ENCODE results near the gene MPL.

MPL gene

DNA sequence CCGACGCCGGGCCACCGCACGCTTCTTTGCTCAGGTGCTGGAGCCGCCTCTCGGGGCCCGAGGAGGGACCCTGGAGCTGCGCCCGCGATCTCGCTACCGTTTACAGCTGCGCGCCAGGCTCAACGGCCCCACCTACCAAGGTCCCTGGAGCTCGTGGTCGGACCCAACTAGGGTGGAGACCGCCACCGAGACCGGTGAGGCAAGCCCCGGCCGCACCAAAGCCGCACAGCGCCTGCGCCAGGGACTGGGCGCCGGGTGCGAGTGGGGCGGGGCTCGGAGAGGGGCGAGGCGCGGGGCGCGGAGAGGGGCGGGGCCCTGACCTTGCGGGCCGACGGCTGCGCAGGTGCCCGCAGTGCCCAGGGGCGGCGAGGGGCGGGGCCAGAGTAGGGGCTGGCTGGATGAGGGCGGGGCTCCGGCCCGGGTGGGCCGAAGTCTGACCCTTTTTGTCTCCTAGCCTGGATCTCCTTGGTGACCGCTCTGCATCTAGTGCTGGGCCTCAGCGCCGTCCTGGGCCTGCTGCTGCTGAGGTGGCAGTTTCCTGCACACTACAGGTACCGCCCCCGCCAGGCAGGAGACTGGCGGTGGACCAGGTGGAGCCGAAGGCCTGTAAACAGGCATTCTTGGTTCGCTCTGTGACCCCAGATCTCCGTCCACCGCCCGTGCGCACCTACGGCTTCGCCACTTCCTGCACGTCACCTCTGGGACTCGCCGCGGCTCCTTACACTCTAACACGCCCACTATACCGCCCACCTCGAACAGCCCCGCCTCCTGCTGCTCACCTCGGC is 11.4 kb downstream of the MPL start:
- Histone ChIP-seq H3K4me1 (ENCODE audit: control insufficient read depth, insufficient read depth, low read length) (peaks cover 30% of the 10 kb centered on the region), H3K9ac (ENCODE audit: low read length) (peak overlapping the region; percentile 77), H3K4me3 (ENCODE audit: low read length) (peak overlapping the region; percentile 75), H3K9me3 (ENCODE audit: control insufficient read depth, low read length) (no peaks in the 10 kb centered on the region), H3K27me3 (replicated peaks; ENCODE audit: control insufficient read depth, insufficient read depth, low read length) (no peaks in the 10 kb centered on the region), H3K36me3 (ENCODE audit: control insufficient read depth, insufficient read depth, low read length, severe bottlenecking) (no peaks in the 10 kb centered on the region)
- DNase-seq (ENCODE audit: low read depth) = peak; percentile 55

- H3K4me3 ChIP-seq (ENCODE audit: low read length) = peak overlapping the region; percentile 75
- H3K36me3 ChIP-seq (ENCODE audit: control insufficient read depth, insufficient read depth, low read length, severe bottlenecking) = no peaks in the 10 kb centered on the region
- H3K27me3 ChIP-seq (replicated peaks; ENCODE audit: control insufficient read depth, insufficient read depth, low read length) = no peaks in the 10 kb centered on the region
- DNase-seq (ENCODE audit: low read depth) = no peak
- peaks cover 22% of the 10 kb centered on the region for H3K4me1 ChIP-seq (ENCODE audit: control insufficient read depth, insufficient read depth, low read length)
- H3K9ac ChIP-seq (ENCODE audit: low read length) = peak overlapping the region; percentile 77
- no peaks in the 10 kb centered on the region for H3K9me3 ChIP-seq (ENCODE audit: control insufficient read depth, low read length)
Observed at GRCh38 chr1:43349594-43350306, 12.1 kb downstream of the MPL start.

DNA sequence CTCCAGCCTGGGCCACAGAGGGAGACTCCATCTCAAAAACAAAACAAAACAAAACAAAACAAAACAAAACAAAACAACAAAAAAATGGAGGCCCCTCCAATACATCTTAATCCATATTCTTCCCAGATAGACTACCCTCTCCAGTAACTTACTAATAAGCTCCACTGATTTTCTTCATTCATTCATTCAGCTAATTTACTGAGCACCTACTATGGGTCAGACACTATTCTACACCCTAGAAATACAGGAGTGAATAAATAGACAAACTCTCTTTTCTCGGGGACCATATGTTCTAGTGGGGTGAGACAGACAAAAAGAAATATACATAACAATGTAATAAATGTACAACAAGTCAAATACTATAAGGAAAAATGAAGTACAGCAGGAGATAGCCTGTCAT is 13.4 kb downstream of the MPL start:
- Histone ChIP-seq H3K9me3 (ENCODE audit: control insufficient read depth, low read length) (no peaks in the 10 kb centered on the region), H3K9ac (ENCODE audit: low read length) (no peak overlapping the region), H3K4me3 (ENCODE audit: low read length) (no peak overlapping the region), H3K4me1 (ENCODE audit: control insufficient read depth, insufficient read depth, low read length) (peaks cover 10% of the 10 kb centered on the region), H3K36me3 (ENCODE audit: control insufficient read depth, insufficient read depth, low read length, severe bottlenecking) (no peaks in the 10 kb centered on the region), H3K27me3 (replicated peaks; ENCODE audit: control insufficient read depth, insufficient read depth, low read length) (no peaks in the 10 kb centered on the region)
- no peak for DNase-seq (ENCODE audit: low read depth)

- Histone ChIP-seq H3K27me3 (replicated peaks; ENCODE audit: control insufficient read depth, insufficient read depth, low read length) (no peaks in the 10 kb centered on the region), H3K36me3 (ENCODE audit: control insufficient read depth, insufficient read depth, low read length, severe bottlenecking) (no peaks in the 10 kb centered on the region), H3K9me3 (ENCODE audit: control insufficient read depth, low read length) (no peaks in the 10 kb centered on the region), H3K4me3 (ENCODE audit: low read length) (no peak overlapping the region), H3K9ac (ENCODE audit: low read length) (no peak overlapping the region), H3K4me1 (ENCODE audit: control insufficient read depth, insufficient read depth, low read length) (peaks cover 9% of the 10 kb centered on the region)
- no peak for DNase-seq (ENCODE audit: low read depth)
Observed at GRCh38 chr1:43351421-43352350, 14.1 kb downstream of the MPL start.

DNA sequence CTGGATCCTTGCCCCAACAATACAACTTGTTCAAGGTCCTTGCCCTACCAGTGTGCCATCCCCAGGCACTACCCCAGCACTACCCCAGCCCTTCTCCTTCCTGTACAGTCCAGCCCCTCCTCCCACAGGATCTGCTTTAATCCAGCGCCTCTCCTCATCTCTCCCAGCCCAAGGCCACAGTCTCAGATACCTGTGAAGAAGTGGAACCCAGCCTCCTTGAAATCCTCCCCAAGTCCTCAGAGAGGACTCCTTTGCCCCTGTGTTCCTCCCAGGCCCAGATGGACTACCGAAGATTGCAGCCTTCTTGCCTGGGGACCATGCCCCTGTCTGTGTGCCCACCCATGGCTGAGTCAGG is 14.7 kb downstream of the MPL start:
- DNase-seq (ENCODE audit: low read depth) = no peak
- H3K9me3 ChIP-seq (ENCODE audit: control insufficient read depth, low read length) = no peaks in the 10 kb centered on the region
- H3K4me3 ChIP-seq (ENCODE audit: low read length) = no peak overlapping the region
- H3K4me1 ChIP-seq (ENCODE audit: control insufficient read depth, insufficient read depth, low read length) = peaks cover 9% of the 10 kb centered on the region
- H3K9ac ChIP-seq (ENCODE audit: low read length) = no peak overlapping the region
- no peaks in the 10 kb centered on the region for H3K27me3 ChIP-seq (replicated peaks; ENCODE audit: control insufficient read depth, insufficient read depth, low read length)
- no peaks in the 10 kb centered on the region for H3K36me3 ChIP-seq (ENCODE audit: control insufficient read depth, insufficient read depth, low read length, severe bottlenecking)

GRCh38 chr1:43352881-43353280 is 15.3 kb downstream of the MPL start:
- no peak for DNase-seq (ENCODE audit: low read depth)
- Histone ChIP-seq H3K9ac (ENCODE audit: low read length) (no peak overlapping the region), H3K4me1 (ENCODE audit: control insufficient read depth, insufficient read depth, low read length) (peaks cover 12% of the 10 kb centered on the region), H3K4me3 (ENCODE audit: low read length) (no peak overlapping the region), H3K27me3 (replicated peaks; ENCODE audit: control insufficient read depth, insufficient read depth, low read length) (no peaks in the 10 kb centered on the region), H3K36me3 (ENCODE audit: control insufficient read depth, insufficient read depth, low read length, severe bottlenecking) (no peaks in the 10 kb centered on the region), H3K9me3 (ENCODE audit: control insufficient read depth, low read length) (no peaks in the 10 kb centered on the region)

GRCh38 chr1:43354471-43354870 is 16.9 kb downstream of the MPL start:
- no peaks in the 10 kb centered on the region for H3K27me3 ChIP-seq (replicated peaks; ENCODE audit: control insufficient read depth, insufficient read depth, low read length)
- H3K4me3 ChIP-seq (ENCODE audit: low read length) = no peak overlapping the region
- peaks cover 12% of the 10 kb centered on the region for H3K4me1 ChIP-seq (ENCODE audit: control insufficient read depth, insufficient read depth, low read length)
- no peaks in the 10 kb centered on the region for H3K36me3 ChIP-seq (ENCODE audit: control insufficient read depth, insufficient read depth, low read length, severe bottlenecking)
- no peaks in the 10 kb centered on the region for H3K9me3 ChIP-seq (ENCODE audit: control insufficient read depth, low read length)
- no peak overlapping the region for H3K9ac ChIP-seq (ENCODE audit: low read length)
- DNase-seq (ENCODE audit: low read depth) = no peak

- no peak for DNase-seq (ENCODE audit: low read depth)
- no peak overlapping the region for H3K9ac ChIP-seq (ENCODE audit: low read length)
- H3K4me1 ChIP-seq (ENCODE audit: control insufficient read depth, insufficient read depth, low read length) = peaks cover 8% of the 10 kb centered on the region
- no peaks in the 10 kb centered on the region for H3K36me3 ChIP-seq (ENCODE audit: control insufficient read depth, insufficient read depth, low read length, severe bottlenecking)
- no peaks in the 10 kb centered on the region for H3K9me3 ChIP-seq (ENCODE audit: control insufficient read depth, low read length)
- no peaks in the 10 kb centered on the region for H3K27me3 ChIP-seq (replicated peaks; ENCODE audit: control insufficient read depth, insufficient read depth, low read length)
- no peak overlapping the region for H3K4me3 ChIP-seq (ENCODE audit: low read length)
Observed at GRCh38 chr1:43354936-43355335, 17.3 kb downstream of the MPL start.

DNA sequence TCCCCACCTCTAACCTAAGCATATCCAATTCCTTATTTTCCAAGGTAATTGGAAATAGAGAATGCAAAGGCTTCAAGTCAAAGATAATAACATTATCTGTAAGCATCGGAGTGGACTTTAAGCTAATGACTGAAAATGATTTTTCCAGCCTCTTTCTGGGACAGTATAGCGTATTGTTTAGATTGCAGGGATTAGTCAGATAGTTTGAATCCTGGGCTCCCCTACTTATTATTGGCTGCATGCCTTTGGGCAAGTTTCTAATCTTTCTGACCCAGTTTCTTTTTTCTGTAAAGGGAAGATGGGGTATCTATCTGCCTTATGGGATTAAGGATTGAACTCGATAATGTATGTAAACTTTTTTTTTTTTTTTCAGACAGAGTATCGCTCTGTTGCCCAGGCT is 19.6 kb downstream of the MPL start:
- peaks cover 14% of the 10 kb centered on the region for H3K36me3 ChIP-seq (ENCODE audit: control insufficient read depth, insufficient read depth, low read length, severe bottlenecking)
- H3K27me3 ChIP-seq (replicated peaks; ENCODE audit: control insufficient read depth, insufficient read depth, low read length) = no peaks in the 10 kb centered on the region
- no peak overlapping the region for H3K9ac ChIP-seq (ENCODE audit: low read length)
- no peaks in the 10 kb centered on the region for H3K9me3 ChIP-seq (ENCODE audit: control insufficient read depth, low read length)
- H3K4me1 ChIP-seq (ENCODE audit: control insufficient read depth, insufficient read depth, low read length) = peaks cover 7% of the 10 kb centered on the region
- no peak for DNase-seq (ENCODE audit: low read depth)
- no peak overlapping the region for H3K4me3 ChIP-seq (ENCODE audit: low read length)

GRCh38 chr1:43358121-43358745 is 20.6 kb downstream of the MPL start:
- no peak for DNase-seq (ENCODE audit: low read depth)
- peaks cover 12% of the 10 kb centered on the region for H3K4me1 ChIP-seq (ENCODE audit: control insufficient read depth, insufficient read depth, low read length)

More at GRCh38 chr1:43358121-43358745, 20.6 kb downstream of the MPL start:
- H3K36me3 ChIP-seq (ENCODE audit: control insufficient read depth, insufficient read depth, low read length, severe bottlenecking) = peaks cover 24% of the 10 kb centered on the region
- no peaks in the 10 kb centered on the region for H3K9me3 ChIP-seq (ENCODE audit: control insufficient read depth, low read length)
- H3K4me3 ChIP-seq (ENCODE audit: low read length) = peak overlapping the region; percentile 91
- no peaks in the 10 kb centered on the region for H3K27me3 ChIP-seq (replicated peaks; ENCODE audit: control insufficient read depth, insufficient read depth, low read length)
- peak overlapping the region; percentile 98 for H3K9ac ChIP-seq (ENCODE audit: low read length)

All from adipocyte (in vitro differentiated cells).